GM18505 (cell line): ENCODE measurements around the gene DLG1.

Source experiments
- ATAC-seq: cut with Tn5 transposase; IDR thresholded peaks from one replicate; pipeline ENCODE4 v1.9.1; 2021; ENCODE audit not compliant: unreplicated experiment
- POLR2A ChIP-seq: IDR thresholded peaks from 4 replicates; pipeline ENCODE4 v1.6.1; 2011; ENCODE audit warnings: borderline replicate concordance; ENCODE audit not compliant: insufficient read depth, insufficient read length; ENCODE audit errors: extremely low read depth

Gene DLG1

GRCh38 chr3:197298341-197298944, at the start of gene DLG1:
TSS of gene DLG1 (minus strand) at chr3:197298612. CDS start at chr3:197297204, 1,408 bp downstream.
- ATAC-seq = peak; percentile 43
- TF ChIP-seq POLR2A = peak; percentile 75

GRCh38 chr3:197348014-197348413, 49.6 kb upstream of the DLG1 start:
- TF ChIP-seq POLR2A = no peak
- ATAC-seq = no peak

GRCh38 chr3:197345390-197345789, 47.0 kb upstream of the DLG1 start:
- ATAC-seq = no peak
- no peak for TF ChIP-seq POLR2A

GRCh38 chr3:197344582-197345318, 46.3 kb upstream of the DLG1 start:
- TF ChIP-seq POLR2A = no peak
- no peak for ATAC-seq

GRCh38 chr3:197343656-197344408, 45.4 kb upstream of the DLG1 start:
- no peak for ATAC-seq
- TF ChIP-seq POLR2A = no peak

GRCh38 chr3:197343111-197343510, 44.7 kb upstream of the DLG1 start:
- ATAC-seq = no peak
- TF ChIP-seq POLR2A = no peak

- no peak for TF ChIP-seq POLR2A
- no peak for ATAC-seq
These were observed 42.1 kb upstream of the DLG1 start for GRCh38 chr3:197340521-197340871.

- ATAC-seq = no peak
- no peak for TF ChIP-seq POLR2A
These were observed 41.6 kb upstream of the DLG1 start for GRCh38 chr3:197339841-197340520.

GRCh38 chr3:197338586-197338985, 40.2 kb upstream of the DLG1 start:
- TF ChIP-seq POLR2A = no peak

GRCh38 chr3:197337656-197338055, 39.2 kb upstream of the DLG1 start:
- TF ChIP-seq POLR2A = no peak
- no peak for ATAC-seq

More at GRCh38 chr3:197338586-197338985, 40.2 kb upstream of the DLG1 start:
- ATAC-seq = no peak

- ATAC-seq = no peak
- TF ChIP-seq POLR2A = no peak
These were observed 38.8 kb upstream of the DLG1 start for GRCh38 chr3:197337214-197337613.

- no peak for TF ChIP-seq POLR2A
- ATAC-seq = no peak
These were observed 37.9 kb upstream of the DLG1 start for GRCh38 chr3:197336348-197336747.

- no peak for ATAC-seq
- no peak for TF ChIP-seq POLR2A
These were observed 37.2 kb upstream of the DLG1 start for GRCh38 chr3:197335428-197336132.
